ENCODE measurements around the gene WNT7B.
A peak's percentile ranks its signal among the peaks of the same experiment; 100 is the strongest.

WNT7B gene

GRCh38 chr22:46007848-46008261 lies 30.9 kb upstream of the WNT7B start:
- peaks cover 0 to 5% of the 10 kb centered on the region in 2 donors for H3K4me1 ChIP-seq (ENCODE audit: control insufficient read depth in 2 of 2, insufficient read depth in 1 of 2, low read depth in 1 of 2, low read length in 2 of 2)
- H3K36me3 ChIP-seq (replicated peaks in 1 of 2; ENCODE audit: control insufficient read depth in 2 of 2, insufficient read depth in 2 of 2, low read length in 2 of 2) = no peaks in the 10 kb centered on the region
- no peak overlapping the region for H4K91ac ChIP-seq (ENCODE audit: low read depth, low read length, poor library complexity)
- no peak overlapping the region for H3K4me2 ChIP-seq (ENCODE audit: insufficient read depth, low read length, poor library complexity, severe bottlenecking)
- H3K27me3 ChIP-seq (ENCODE audit: control insufficient read depth in 3 of 3, insufficient read depth in 3 of 3, low read depth in 1 of 3, low read length in 3 of 3) = peaks cover 0 to 46% (median 9%) of the 10 kb centered on the region in 3 experiments
- H3K9ac ChIP-seq (ENCODE audit: low read depth, low read length, poor library complexity) = no peak overlapping the region
- H3K23ac ChIP-seq (ENCODE audit: low read depth, low read length, poor library complexity) = peak overlapping the region; percentile 55
- H3K4ac ChIP-seq (ENCODE audit: low read length) = no peak overlapping the region
- peak overlapping the region; percentile 31 for H2BK120ac ChIP-seq (ENCODE audit: low read depth, low read length)
- DNase-seq (ENCODE audit: low spot score) = no peak
- H2AFZ ChIP-seq (ENCODE audit: low read length) = peak overlapping the region; percentile 3
- peak overlapping the region; percentile 24 for H2BK5ac ChIP-seq (ENCODE audit: low read length)
- peak overlapping the region; percentile 48 for H3K18ac ChIP-seq (ENCODE audit: low read length)
- H3K4me3 ChIP-seq (ENCODE audit: low read length in 2 of 2) = no peak overlapping the region
- H2BK15ac ChIP-seq (ENCODE audit: low read length) = no peak overlapping the region
- no peaks in the 10 kb centered on the region for H3K79me1 ChIP-seq (ENCODE audit: low read depth, low read length)
- peak overlapping the region; percentile 63 for H2AK5ac ChIP-seq (ENCODE audit: low read depth, low read length)
- no peak overlapping the region for H4K8ac ChIP-seq (ENCODE audit: low read depth, low read length)
- no peak overlapping the region for H3K27ac ChIP-seq (replicated peaks; ENCODE audit: low read length)
- WGBS, 2 donors (ENCODE audit: extremely low coverage in 2 of 2, insufficient read length in 2 of 2, insufficient replicate concordance in 1 of 2) = no CpG with 5 or more reads among the region's 25 CpGs
- peaks cover 0 to 5% of the 10 kb centered on the region in 2 donors for H3K9me3 ChIP-seq (replicated peaks in 1 of 2; ENCODE audit: control insufficient read depth in 2 of 2, insufficient read depth in 1 of 2, low read depth in 1 of 2, low read length in 2 of 2)
- H2BK12ac ChIP-seq (ENCODE audit: low read length) = no peak overlapping the region
- H3K14ac ChIP-seq (ENCODE audit: low read length) = peak overlapping the region; percentile 94

- H3K4me2 ChIP-seq (ENCODE audit: insufficient read depth, low read length, poor library complexity, severe bottlenecking) = no peak overlapping the region
- no peak overlapping the region for H3K4me3 ChIP-seq (ENCODE audit: low read length in 2 of 2)
- peaks cover 0 to 40% (median 6%) of the 10 kb centered on the region in 3 experiments for H3K27me3 ChIP-seq (ENCODE audit: control insufficient read depth in 3 of 3, insufficient read depth in 3 of 3, low read depth in 1 of 3, low read length in 3 of 3)
Observed at GRCh38 chr22:46007003-46007847, 30.3 kb upstream of the WNT7B start.

GRCh38 chr22:46006379-46007002 lies 29.5 kb upstream of the WNT7B start:
- Histone ChIP-seq H2AFZ (ENCODE audit: low read length) (peak overlapping the region; percentile 79), H2BK5ac (ENCODE audit: low read length) (peak overlapping the region; percentile 53), H2BK15ac (ENCODE audit: low read length) (no peak overlapping the region), H3K4ac (ENCODE audit: low read length) (no peak overlapping the region), H3K9ac (ENCODE audit: low read depth, low read length, poor library complexity) (no peak overlapping the region), H3K4me1 (ENCODE audit: control insufficient read depth in 2 of 2, insufficient read depth in 1 of 2, low read depth in 1 of 2, low read length in 2 of 2) (peaks cover 0 to 2% of the 10 kb centered on the region in 2 donors), H2BK12ac (ENCODE audit: low read length) (peak overlapping the region; percentile 22), H3K4me2 (ENCODE audit: insufficient read depth, low read length, poor library complexity, severe bottlenecking) (peak overlapping the region; percentile 18), H3K79me1 (ENCODE audit: low read depth, low read length) (no peaks in the 10 kb centered on the region), H3K9me3 (replicated peaks in 1 of 2; ENCODE audit: control insufficient read depth in 2 of 2, insufficient read depth in 1 of 2, low read depth in 1 of 2, low read length in 2 of 2) (peaks cover 0 to 5% of the 10 kb centered on the region in 2 donors), H3K18ac (ENCODE audit: low read length) (peak overlapping the region; percentile 90), H3K23ac (ENCODE audit: low read depth, low read length, poor library complexity) (peak overlapping the region; percentile 73), H3K14ac (ENCODE audit: low read length) (peak overlapping the region; percentile 56), H2BK120ac (ENCODE audit: low read depth, low read length) (peak overlapping the region; percentile 18), H2AK5ac (ENCODE audit: low read depth, low read length) (peak overlapping the region; percentile 90), H4K91ac (ENCODE audit: low read depth, low read length, poor library complexity) (no peak overlapping the region), H3K4me3 (ENCODE audit: low read length in 2 of 2) (no peak overlapping the region), H3K27me3 (ENCODE audit: control insufficient read depth in 3 of 3, insufficient read depth in 3 of 3, low read depth in 1 of 3, low read length in 3 of 3) (peaks cover 0 to 34% (median 6%) of the 10 kb centered on the region in 3 experiments), H3K36me3 (replicated peaks in 1 of 2; ENCODE audit: control insufficient read depth in 2 of 2, insufficient read depth in 2 of 2, low read length in 2 of 2) (no peaks in the 10 kb centered on the region), H3K27ac (replicated peaks; ENCODE audit: low read length) (no peak overlapping the region), H4K8ac (ENCODE audit: low read depth, low read length) (peak overlapping the region; percentile 65)
- DNase-seq (ENCODE audit: low spot score) = peak; percentile 83
- no CpG with 5 or more reads among the region's 26 CpGs for WGBS, 2 donors (ENCODE audit: extremely low coverage in 2 of 2, insufficient read length in 2 of 2, insufficient replicate concordance in 1 of 2)

More at GRCh38 chr22:46007003-46007847, 30.3 kb upstream of the WNT7B start:
- Histone ChIP-seq H3K4me1 (ENCODE audit: control insufficient read depth in 2 of 2, insufficient read depth in 1 of 2, low read depth in 1 of 2, low read length in 2 of 2) (peaks cover 0 to 4% of the 10 kb centered on the region in 2 donors), H3K36me3 (replicated peaks in 1 of 2; ENCODE audit: control insufficient read depth in 2 of 2, insufficient read depth in 2 of 2, low read length in 2 of 2) (no peaks in the 10 kb centered on the region), H4K8ac (ENCODE audit: low read depth, low read length) (no peak overlapping the region), H3K18ac (ENCODE audit: low read length) (peak overlapping the region; percentile 48), H3K79me1 (ENCODE audit: low read depth, low read length) (no peaks in the 10 kb centered on the region), H3K9ac (ENCODE audit: low read depth, low read length, poor library complexity) (no peak overlapping the region), H3K23ac (ENCODE audit: low read depth, low read length, poor library complexity) (peak overlapping the region; percentile 73), H3K14ac (ENCODE audit: low read length) (peak overlapping the region; percentile 56), H2AK5ac (ENCODE audit: low read depth, low read length) (peak overlapping the region; percentile 90), H2BK5ac (ENCODE audit: low read length) (peak overlapping the region; percentile 53), H3K27ac (replicated peaks; ENCODE audit: low read length) (no peak overlapping the region), H4K91ac (ENCODE audit: low read depth, low read length, poor library complexity) (no peak overlapping the region), H3K4ac (ENCODE audit: low read length) (no peak overlapping the region), H3K9me3 (replicated peaks in 1 of 2; ENCODE audit: control insufficient read depth in 2 of 2, insufficient read depth in 1 of 2, low read depth in 1 of 2, low read length in 2 of 2) (peaks cover 0 to 5% of the 10 kb centered on the region in 2 donors), H2BK12ac (ENCODE audit: low read length) (peak overlapping the region; percentile 22), H2BK15ac (ENCODE audit: low read length) (no peak overlapping the region), H2AFZ (ENCODE audit: low read length) (peak overlapping the region; percentile 3), H2BK120ac (ENCODE audit: low read depth, low read length) (peak overlapping the region; percentile 18)
- no CpG with 5 or more reads among the region's 36 CpGs for WGBS, 2 donors (ENCODE audit: extremely low coverage in 2 of 2, insufficient read length in 2 of 2, insufficient replicate concordance in 1 of 2)
- no peak for DNase-seq (ENCODE audit: low spot score)

All from neuronal stem cell (in vitro differentiated cells).